ENCODE measurements around the gene CUL2. TPM values are rescaled to one million over a fixed set of nuclear protein-coding genes. Genes with fewer than 3 reads are reported as not detected.

Gene CUL2
- total and polyA plus RNA-seq, 2 experiments from 2014 or later = 17.2 to 38.3 TPM

GRCh38 chr10:34996843-34997242 is 93.3 kb downstream of the CUL2 start (continued):
- TF ChIP-seq REST (IDR thresholded peaks at IDR 0.05; ENCODE audit: unreplicated experiment) (no peak), ZNF462 (CRISPR knock-in tag; IDR thresholded peaks at IDR 0.05) (no peak), JUNB (IDR thresholded peaks at IDR 0.05; ENCODE audit: unreplicated experiment) (no peak), NANOG (IDR thresholded peaks at IDR 0.05; ENCODE audit: borderline replicate concordance) (no peak), ZNF331 (CRISPR knock-in tag; IDR thresholded peaks at IDR 0.05; ENCODE audit: low read depth) (no peak), CREB1 (CRISPR knock-in tag; IDR thresholded peaks at IDR 0.05; ENCODE audit: low read depth) (no peak)

- no peaks in the 10 kb centered on the region; the same call in 2 of the 3 replicates for H3K36me3 Mint-ChIP-seq (ENCODE audit: low read depth)
- no peaks in the 10 kb centered on the region; the same call in 1 of the 3 replicates for H3K9me3 Mint-ChIP-seq
- DNase-seq (ENCODE audit: low spot score) = peak; percentile 83
- no peak overlapping the region for H3K27ac Mint-ChIP-seq
- Histone ChIP-seq H3K4me1 (ENCODE audit: insufficient read depth) (no peaks in the 10 kb centered on the region), H4K20me1 (replicated peaks; ENCODE audit: insufficient read depth) (no peaks in the 10 kb centered on the region), H3K4me2 (no peak overlapping the region), H3K9me2 (ENCODE audit: insufficient read depth) (no peaks in the 10 kb centered on the region), H3K36me3 (ENCODE audit: insufficient read depth) (no peaks in the 10 kb centered on the region), H3K27me3 (ENCODE audit: insufficient read depth) (no peaks in the 10 kb centered on the region), H3K79me2 (replicated peaks; ENCODE audit: insufficient read depth) (no peaks in the 10 kb centered on the region), H3F3A (replicated peaks; ENCODE audit: low read depth) (no peaks in the 10 kb centered on the region), H3K27ac (ENCODE audit: low read depth) (no peak overlapping the region), H3K4me3 (no peak overlapping the region), H2AFZ (no peak overlapping the region)
- ATAC-seq = peak; percentile 62
- H3K27me3 Mint-ChIP-seq (ENCODE audit: insufficient read depth, low read depth, poor library complexity) = no peaks in the 10 kb centered on the region
- H3K4me1 Mint-ChIP-seq = peaks cover 22% of the 10 kb centered on the region
- no peak overlapping the region for H3K4me3 Mint-ChIP-seq
- TF ChIP-seq POLR2AphosphoS5 (IDR thresholded peaks at IDR 0.05; ENCODE audit: low read depth) = no peak
These were observed 94.2 kb downstream of the CUL2 start for GRCh38 chr10:34995925-34996324.

All from GM23338 (cell line).